ENCODE measurements around the gene SMO. TPM values are rescaled to one million over a fixed set of nuclear protein-coding genes. Genes with fewer than 3 reads are reported as not detected.
A peak's percentile ranks its signal among the peaks of the same experiment; 100 is the strongest.

Gene SMO
- polyA plus RNA-seq, 3 donors, result 0.07 TPM; not detected in 2

DNA sequence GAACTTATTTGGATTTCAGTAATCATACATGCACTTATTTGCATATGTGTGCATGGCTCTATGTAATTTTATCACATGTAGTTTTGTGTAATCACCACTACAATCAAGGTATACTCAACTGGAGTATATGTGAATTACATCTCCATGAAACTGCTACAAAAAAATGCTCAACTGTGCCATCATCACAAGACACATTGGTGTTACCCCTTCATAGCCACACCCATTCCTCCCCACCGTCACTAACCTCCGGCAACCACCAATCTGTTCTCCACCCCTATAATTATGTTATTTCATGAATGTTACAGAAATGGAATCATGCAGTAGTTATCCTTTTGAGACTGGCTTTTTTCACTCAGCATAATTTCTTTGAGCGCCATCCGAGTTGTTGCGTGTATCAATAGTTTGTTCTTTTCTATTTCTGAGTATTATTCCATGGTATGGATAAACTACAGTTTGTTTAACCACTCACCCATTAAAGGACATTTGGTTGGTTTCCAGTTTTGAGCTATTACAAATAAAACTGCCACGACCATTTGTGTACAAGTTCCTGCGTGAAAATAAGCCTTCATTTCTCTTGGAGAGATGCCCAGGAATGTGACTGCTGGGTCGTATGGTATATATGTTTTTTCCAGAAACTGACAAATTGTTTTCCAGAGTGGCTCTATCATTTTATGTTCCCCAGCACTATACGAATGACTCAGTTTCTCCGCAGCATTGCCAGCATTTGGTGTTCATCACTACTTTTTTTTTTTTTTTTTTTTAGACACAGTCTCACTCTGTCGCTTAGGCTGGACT lies 11.3 kb upstream of the SMO start:
- Histone ChIP-seq H3K9me3 (replicated peaks in 1 of 2; ENCODE audit: control insufficient read depth in 1 of 2, insufficient read depth in 1 of 2, low read length in 2 of 2) (no peaks in the 10 kb centered on the region), H3K27me3 (ENCODE audit: control insufficient read depth in 2 of 2, insufficient read depth in 2 of 2, low read length in 2 of 2) (no peaks in the 10 kb centered on the region), H3K4me2 (replicated peaks; ENCODE audit: extremely low read depth, low read length, poor library complexity, severe bottlenecking) (no peak overlapping the region), H3K4me3 (replicated peaks in 1 of 3; ENCODE audit: low read depth in 2 of 3, low read length in 3 of 3) (no peak overlapping the region), H4K20me1 (ENCODE audit: insufficient read depth, low read length) (no peaks in the 10 kb centered on the region), H3K36me3 (replicated peaks in 1 of 2; ENCODE audit: control insufficient read depth in 1 of 2, insufficient read depth in 2 of 2, low read length in 2 of 2) (no peaks in the 10 kb centered on the region), H3K4me1 (ENCODE audit: control insufficient read depth in 1 of 2, insufficient read depth in 2 of 2, low read length in 2 of 2) (peaks cover 2 to 9% of the 10 kb centered on the region in 2 donors), H3K27ac (ENCODE audit: low read depth in 1 of 2, low read length in 2 of 2) (no peak overlapping the region), H2AFZ (ENCODE audit: insufficient read depth, low read depth, low read length, poor library complexity, severe bottlenecking) (no peak overlapping the region), H3K79me2 (ENCODE audit: insufficient read depth, low read length) (no peaks in the 10 kb centered on the region), H3K9ac (ENCODE audit: insufficient read depth, low read length, poor library complexity, severe bottlenecking) (no peak overlapping the region)
- DNase-seq, result no peak
- no peaks in the 10 kb centered on the region for H3K36me3 Mint-ChIP-seq
- intact Hi-C loops (cut with micrococcal nuclease), result no loop called here
- H3K9me3 Mint-ChIP-seq, result peaks cover 0 to 3% (median 1%) of the 10 kb centered on the region in 7 donors
- no peak overlapping the region for H3K4me3 Mint-ChIP-seq
- peaks cover 4 to 7% (median 6%) of the 10 kb centered on the region in 3 donors for H3K27me3 Mint-ChIP-seq (ENCODE audit: low read depth in 3 of 3)
- peak overlapping the region in 1 of 7 donors; percentile 70 for H3K27ac Mint-ChIP-seq
- 90% methylated on average over 4 of the region's 11 CpGs for WGBS (ENCODE audit: insufficient coverage)
- peaks cover 14% of the 10 kb centered on the region for H3K4me1 Mint-ChIP-seq
- TF ChIP-seq, protein P1, sequence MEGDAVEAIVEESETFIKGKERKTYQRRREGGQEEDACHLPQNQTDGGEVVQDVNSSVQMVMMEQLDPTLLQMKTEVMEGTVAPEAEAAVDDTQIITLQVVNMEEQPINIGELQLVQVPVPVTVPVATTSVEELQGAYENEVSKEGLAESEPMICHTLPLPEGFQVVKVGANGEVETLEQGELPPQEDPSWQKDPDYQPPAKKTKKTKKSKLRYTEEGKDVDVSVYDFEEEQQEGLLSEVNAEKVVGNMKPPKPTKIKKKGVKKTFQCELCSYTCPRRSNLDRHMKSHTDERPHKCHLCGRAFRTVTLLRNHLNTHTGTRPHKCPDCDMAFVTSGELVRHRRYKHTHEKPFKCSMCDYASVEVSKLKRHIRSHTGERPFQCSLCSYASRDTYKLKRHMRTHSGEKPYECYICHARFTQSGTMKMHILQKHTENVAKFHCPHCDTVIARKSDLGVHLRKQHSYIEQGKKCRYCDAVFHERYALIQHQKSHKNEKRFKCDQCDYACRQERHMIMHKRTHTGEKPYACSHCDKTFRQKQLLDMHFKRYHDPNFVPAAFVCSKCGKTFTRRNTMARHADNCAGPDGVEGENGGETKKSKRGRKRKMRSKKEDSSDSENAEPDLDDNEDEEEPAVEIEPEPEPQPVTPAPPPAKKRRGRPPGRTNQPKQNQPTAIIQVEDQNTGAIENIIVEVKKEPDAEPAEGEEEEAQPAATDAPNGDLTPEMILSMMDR (IDR thresholded peaks at IDR 0.05), result no peak

DNA sequence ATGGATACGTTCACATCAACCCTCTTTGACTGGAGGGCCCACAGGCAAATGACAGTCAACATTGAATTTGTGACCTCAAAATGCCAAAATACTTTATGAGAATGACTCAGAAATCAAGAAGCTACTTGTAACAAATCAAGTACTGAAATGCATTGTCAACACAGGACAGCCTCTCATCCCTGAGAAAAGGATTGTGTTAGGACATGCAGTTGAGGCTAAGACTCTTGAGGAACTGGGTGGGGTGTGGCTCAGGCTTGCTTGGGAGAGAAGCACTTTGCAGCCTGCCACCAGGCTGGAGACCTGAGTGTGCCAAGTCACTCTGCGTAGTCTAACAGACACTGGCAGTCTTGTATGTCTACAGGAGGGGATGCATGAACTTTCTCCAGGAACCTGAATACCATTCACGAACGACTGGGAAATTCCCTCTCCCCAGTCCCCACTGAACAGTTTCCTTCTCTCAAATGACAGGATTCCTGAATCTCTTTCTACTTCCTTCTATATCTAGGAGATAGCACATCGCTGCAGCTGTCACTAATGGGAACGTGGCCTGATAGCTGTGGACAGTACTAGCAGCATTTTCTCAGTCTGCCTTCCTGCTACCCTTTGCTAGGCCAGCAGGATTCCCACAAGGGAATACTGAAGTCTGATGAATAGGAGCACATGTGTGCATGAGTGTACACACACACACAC lies 3.3 kb upstream of the SMO start:
- Histone ChIP-seq H3K4me3 (replicated peaks in 1 of 3; ENCODE audit: low read depth in 2 of 3, low read length in 3 of 3) (no peak overlapping the region), H3K4me1 (ENCODE audit: control insufficient read depth in 1 of 2, insufficient read depth in 2 of 2, low read length in 2 of 2) (peaks cover 15 to 18% of the 10 kb centered on the region in 2 donors), H2AFZ (ENCODE audit: insufficient read depth, low read depth, low read length, poor library complexity, severe bottlenecking) (no peak overlapping the region), H3K27me3 (ENCODE audit: control insufficient read depth in 2 of 2, insufficient read depth in 2 of 2, low read length in 2 of 2) (peaks cover 24 to 27% of the 10 kb centered on the region in 2 donors), H3K9ac (ENCODE audit: insufficient read depth, low read length, poor library complexity, severe bottlenecking) (no peak overlapping the region), H4K20me1 (ENCODE audit: insufficient read depth, low read length) (no peaks in the 10 kb centered on the region), H3K4me2 (replicated peaks; ENCODE audit: extremely low read depth, low read length, poor library complexity, severe bottlenecking) (no peak overlapping the region), H3K27ac (ENCODE audit: low read depth in 1 of 2, low read length in 2 of 2) (no peak overlapping the region), H3K36me3 (replicated peaks in 1 of 2; ENCODE audit: control insufficient read depth in 1 of 2, insufficient read depth in 2 of 2, low read length in 2 of 2) (no peaks in the 10 kb centered on the region), H3K9me3 (replicated peaks in 1 of 2; ENCODE audit: control insufficient read depth in 1 of 2, insufficient read depth in 1 of 2, low read length in 2 of 2) (peaks cover 0 to 3% of the 10 kb centered on the region in 2 donors), H3K79me2 (ENCODE audit: insufficient read depth, low read length) (no peaks in the 10 kb centered on the region)
- DNase-seq, result no peak
- Mint-ChIP-seq H3K27me3 (ENCODE audit: low read depth in 3 of 3) (peaks cover 33 to 36% (median 35%) of the 10 kb centered on the region in 3 donors), H3K9me3 (peaks cover 0 to 8% (median 7%) of the 10 kb centered on the region in 7 donors), H3K27ac (no peak overlapping the region), H3K4me3 (no peak overlapping the region), H3K36me3 (peaks cover 4 to 12% of the 10 kb centered on the region in 2 donors), H3K4me1 (peaks cover 29% of the 10 kb centered on the region)
- 83% methylated on average over 3 of the region's 6 CpGs for WGBS (ENCODE audit: insufficient coverage)
- intact Hi-C loops (cut with micrococcal nuclease), result no loop called here
- TF ChIP-seq, protein P1 (IDR thresholded peaks at IDR 0.05), result no peak
